NOMO-1 treated with dmso at 0.1 percent for 144 hours (cell line): ENCODE data around the gene USP35.
A peak's percentile ranks its signal among the peaks of the same experiment; 100 is the strongest.

ENCODE experiments used
- DNase-seq: peaks from one replicate; lab custom pipeline; 2025; ENCODE audit not compliant: unreplicated experiment; lab: John Stamatoyannopoulos, UW

The USP35 gene

GRCh38 chr11:78188286-78189173 lies at the start of gene USP35, which contains the start of gene KCTD21:
Gene USP35, plus strand, starts transcription at chr11:78188919. Its CDS starts 7,327 bp downstream, at chr11:78196246.
Gene KCTD21, minus strand, starts transcription at chr11:78188626. Its CDS starts 14,072 bp downstream, at chr11:78174554.
- DNase-seq, result peak; percentile 99

GRCh38 chr11:78139422-78140391 lies 49.0 kb upstream of the USP35 start, which contains the start of gene ALG8:
Gene ALG8, minus strand, starts transcription at chr11:78139626. Its CDS starts 38 bp downstream, at chr11:78139588.
- DNase-seq, result peak; percentile 84

GRCh38 chr11:78140392-78141077 lies 48.2 kb upstream of the USP35 start:
- no peak for DNase-seq

GRCh38 chr11:78145511-78146025 lies 43.2 kb upstream of the USP35 start:
- no peak for DNase-seq

- no peak for DNase-seq
Measured at GRCh38 chr11:78147807-78148206, 40.9 kb upstream of the USP35 start.

- no peak for DNase-seq
Measured at GRCh38 chr11:78149646-78150045, 39.1 kb upstream of the USP35 start.

GRCh38 chr11:78150346-78150745 lies 38.4 kb upstream of the USP35 start:
- DNase-seq, result no peak

- DNase-seq, result no peak
Measured at GRCh38 chr11:78150754-78151153, 38.0 kb upstream of the USP35 start.

GRCh38 chr11:78151804-78152203 lies 36.9 kb upstream of the USP35 start:
- DNase-seq, result no peak

- DNase-seq, result no peak
Measured at GRCh38 chr11:78156127-78156844, 32.4 kb upstream of the USP35 start.

GRCh38 chr11:78158987-78159652 lies 29.6 kb upstream of the USP35 start:
- DNase-seq, result no peak

- DNase-seq, result no peak
Measured at GRCh38 chr11:78160557-78160956, 28.2 kb upstream of the USP35 start.

- DNase-seq, result no peak
Measured at GRCh38 chr11:78161346-78161745, 27.4 kb upstream of the USP35 start.

- DNase-seq, result no peak
Measured at GRCh38 chr11:78161962-78162371, 26.8 kb upstream of the USP35 start.

GRCh38 chr11:78163828-78164227 lies 24.9 kb upstream of the USP35 start:
- DNase-seq, result no peak

- DNase-seq, result no peak
Measured at GRCh38 chr11:78164471-78164870, 24.2 kb upstream of the USP35 start.

GRCh38 chr11:78166855-78167469 lies 21.8 kb upstream of the USP35 start:
- no peak for DNase-seq

GRCh38 chr11:78168539-78169477 lies 19.9 kb upstream of the USP35 start:
- DNase-seq, result no peak
